Neural progenitor cell (in vitro differentiated cells): ENCODE data around the gene DPH3. TPM values are rescaled to one million over a fixed set of nuclear protein-coding genes. Genes with fewer than 3 reads are reported as not detected.

ENCODE experiments used
- DNase-seq: peaks from one replicate; pipeline ENCODE4 v3.0.0-alpha.2; 2016; ENCODE audit warnings: low spot score
- H2AFZ ChIP-seq: fragments of 200-600 bp; sonication (generic); replicated peaks from 2 replicates; pipeline ENCODE4 v1.6.1; 2016; ENCODE audit warnings: antibody characterized with exemption
- H3F3A ChIP-seq: fragments of 200-600 bp; sonication (generic); 2 replicates; pipeline ENCODE4 v1.6.1; 2016; ENCODE audit warnings: antibody characterized with exemption, low read depth
- H3K27ac ChIP-seq: fragments of 200-600 bp; sonication (generic); 2 replicates; pipeline ENCODE4 v1.5.1; 2016; ENCODE audit warnings: mild to moderate bottlenecking
- H3K27me3 ChIP-seq: fragments of 200-600 bp; sonication (generic); 2 replicates; pipeline ENCODE4 v1.6.1; 2016; ENCODE audit warnings: mild to moderate bottlenecking, moderate library complexity
- H3K36me3 ChIP-seq: fragments of 200-600 bp; sonication (generic); 2 replicates; pipeline ENCODE4 v1.5.1; 2016
- H3K4me1 ChIP-seq: fragments of 200-600 bp; sonication (generic); 2 replicates; pipeline ENCODE4 v1.6.1; 2016; ENCODE audit warnings: mixed run types
- H3K4me2 ChIP-seq: fragments of 200-600 bp; sonication (generic); 2 replicates; pipeline ENCODE4 v1.6.1; 2016
- H3K4me3 ChIP-seq: fragments of 200-600 bp; sonication (generic); 2 replicates; pipeline ENCODE4 v1.5.1; 2016
- H3K79me2 ChIP-seq: fragments of 200-600 bp; sonication (generic); 2 replicates; pipeline ENCODE4 v1.6.1; 2016; ENCODE audit warnings: low read depth
- H3K9ac ChIP-seq: fragments of 200-600 bp; sonication (generic); 2 replicates; pipeline ENCODE4 v1.6.1; 2016
- H3K9me3 ChIP-seq: fragments of 200-600 bp; sonication (generic); 2 replicates; pipeline ENCODE4 v1.5.1; 2016; ENCODE audit warnings: low read depth
- H4K20me1 ChIP-seq: fragments of 200-600 bp; sonication (generic); 2 replicates; pipeline ENCODE4 v1.6.1; 2016; ENCODE audit warnings: low read depth
- H3K27ac Mint-ChIP-seq: 3 replicates; pipeline ENCODE4 v1.8.0; 2021; ENCODE audit warnings: mixed read lengths
- H3K27me3 Mint-ChIP-seq: 2 replicates; pipeline ENCODE4 v1.8.0; 2022; ENCODE audit warnings: low read depth, mild to moderate bottlenecking, inconsistent platforms, moderate library complexity, mixed read lengths; ENCODE audit not compliant: insufficient read depth
- H3K36me3 Mint-ChIP-seq: 3 replicates; pipeline ENCODE4 v1.8.0; 2021; ENCODE audit warnings: mixed read lengths
- H3K4me1 Mint-ChIP-seq: 3 replicates; pipeline ENCODE4 v1.8.0; 2021; ENCODE audit warnings: mixed read lengths
- H3K4me3 Mint-ChIP-seq: 3 replicates; pipeline ENCODE4 v1.8.0; 2021; ENCODE audit warnings: mild to moderate bottlenecking, moderate library complexity, mixed read lengths
- H3K9me3 Mint-ChIP-seq: 3 replicates; pipeline ENCODE4 v1.8.0; 2020; ENCODE audit warnings: mixed read lengths
- CTCF ChIP-seq: fragments of 200-600 bp; sonication (generic); IDR thresholded peaks from 2 replicates; pipeline ENCODE4 v1.5.1; 2017; ENCODE audit warnings: antibody characterized with exemption, mild to moderate bottlenecking
- EZH2 ChIP-seq: fragments of 200-600 bp; sonication (generic); IDR thresholded peaks from 2 replicates; pipeline ENCODE4 v1.6.1; 2017; ENCODE audit warnings: antibody characterized with exemption, mild to moderate bottlenecking, moderate library complexity
- EZH2phosphoT487 ChIP-seq: fragments of 200-600 bp; sonication (generic); IDR thresholded peaks from 2 replicates; pipeline ENCODE4 v1.6.1; 2017; ENCODE audit warnings: antibody characterized with exemption
- total RNA-seq: library from RNA; depleted of rRNA; stranded (reverse); fragments of >200 nt; gene quantifications from 2 replicates; pipeline ENCODE4 v1.2.3, GENCODE V29; 2015; ENCODE audit warnings: low replicate concordance

The DPH3 gene
- total RNA-seq, 1 donor from 2014 or later: 31.2 TPM

DNA sequence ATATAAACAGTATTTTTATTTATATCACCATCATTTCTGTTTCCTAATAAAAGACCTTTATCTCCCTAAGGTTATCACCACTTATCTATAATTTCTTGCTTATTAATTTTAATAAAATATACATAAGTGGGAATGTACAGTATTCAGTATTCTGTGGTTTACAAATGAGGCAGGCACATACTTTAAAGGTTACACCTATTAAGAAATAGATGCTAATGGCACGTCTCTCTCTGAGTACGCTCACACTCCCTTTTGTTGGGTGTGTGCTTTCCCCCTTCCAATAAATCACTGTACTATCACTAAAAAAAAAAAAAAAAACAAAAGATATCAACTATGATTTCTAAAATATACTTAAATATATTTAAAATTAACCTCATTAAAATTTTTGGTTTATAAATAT lies 9.1 kb upstream of the DPH3 start:
- peaks cover 12% of the 10 kb centered on the region for H3K36me3 ChIP-seq
- TF ChIP-seq EZH2 (no peak), CTCF (no peak), EZH2phosphoT487 (no peak)
- no peaks in the 10 kb centered on the region for H3K9me3 ChIP-seq
- DNase-seq: no peak
- H3K4me1 ChIP-seq: no peaks in the 10 kb centered on the region
- Mint-ChIP-seq H3K27me3 (no peaks in the 10 kb centered on the region), H3K4me1 (no peaks in the 10 kb centered on the region), H3K9me3 (no peaks in the 10 kb centered on the region), H3K4me3 (no peak overlapping the region), H3K27ac (no peak overlapping the region), H3K36me3 (peaks cover 2% of the 10 kb centered on the region)
- H3K4me3 ChIP-seq: no peak overlapping the region
- peaks cover 4% of the 10 kb centered on the region for H3K79me2 ChIP-seq
- no peak overlapping the region for H3K4me2 ChIP-seq
- H2AFZ ChIP-seq: no peak overlapping the region
- H3K27ac ChIP-seq: no peak overlapping the region
- H3F3A ChIP-seq: peaks cover 2% of the 10 kb centered on the region
- H4K20me1 ChIP-seq: no peaks in the 10 kb centered on the region
- no peak overlapping the region for H3K9ac ChIP-seq
- H3K27me3 ChIP-seq: no peaks in the 10 kb centered on the region

GRCh38 chr3:16272588-16272987 lies 7.8 kb upstream of the DPH3 start:
- Histone ChIP-seq H3K9me3 (no peaks in the 10 kb centered on the region), H3K4me2 (no peak overlapping the region), H4K20me1 (peaks cover 3% of the 10 kb centered on the region), H3K4me1 (no peaks in the 10 kb centered on the region), H3K36me3 (peaks cover 12% of the 10 kb centered on the region), H3K79me2 (peaks cover 17% of the 10 kb centered on the region), H3K27ac (no peak overlapping the region), H3K27me3 (no peaks in the 10 kb centered on the region), H3K4me3 (no peak overlapping the region), H3K9ac (no peak overlapping the region), H3F3A (peaks cover 2% of the 10 kb centered on the region), H2AFZ (no peak overlapping the region)
- Mint-ChIP-seq H3K9me3 (no peaks in the 10 kb centered on the region), H3K36me3 (peaks cover 2% of the 10 kb centered on the region), H3K27ac (no peak overlapping the region), H3K4me3 (no peak overlapping the region), H3K27me3 (no peaks in the 10 kb centered on the region), H3K4me1 (peaks cover under 1% of the 10 kb centered on the region)
- no peak for TF ChIP-seq EZH2phosphoT487
- no peak for TF ChIP-seq EZH2
- no peak for TF ChIP-seq CTCF
- DNase-seq: no peak

- Histone ChIP-seq H3K9ac (no peak overlapping the region), H3K4me3 (no peak overlapping the region), H2AFZ (no peak overlapping the region), H3K27ac (no peak overlapping the region), H3K27me3 (no peaks in the 10 kb centered on the region), H4K20me1 (peaks cover 6% of the 10 kb centered on the region), H3F3A (peaks cover 6% of the 10 kb centered on the region), H3K79me2 (peaks cover 34% of the 10 kb centered on the region), H3K9me3 (no peaks in the 10 kb centered on the region), H3K4me1 (peaks cover 3% of the 10 kb centered on the region), H3K4me2 (no peak overlapping the region), H3K36me3 (peaks cover 12% of the 10 kb centered on the region)
- Mint-ChIP-seq H3K36me3 (peaks cover 2% of the 10 kb centered on the region), H3K27me3 (no peaks in the 10 kb centered on the region), H3K4me1 (peaks cover 16% of the 10 kb centered on the region), H3K4me3 (no peak overlapping the region), H3K9me3 (no peaks in the 10 kb centered on the region), H3K27ac (no peak overlapping the region)
- DNase-seq: no peak
- no peak for TF ChIP-seq CTCF
- TF ChIP-seq EZH2: no peak
- no peak for TF ChIP-seq EZH2phosphoT487
These were observed 6.1 kb upstream of the DPH3 start for GRCh38 chr3:16270855-16271254.
